Measurements from ENCODE around the gene MED26.
"Not testable (repeated sequence)": the region's sequence is repeated elsewhere in the genome, so short reads cannot be mapped to it uniquely, and the experiment has no call there.

MED26 gene

GRCh38 chr19:16628183-16628983, at the start of gene MED26:
MED26 (minus strand) TSS chr19:16628204; CDS start chr19:16627943, 261 bp downstream.
- DNase-seq = peak; percentile 92 to 97

GRCh38 chr19:16677055-16677454, 49.1 kb upstream of the MED26 start:
- DNase-seq = no peak

GRCh38 chr19:16676101-16676798, 48.2 kb upstream of the MED26 start:
- DNase-seq = no peak

GRCh38 chr19:16673839-16674238, 45.8 kb upstream of the MED26 start:
- DNase-seq = not testable (repeated sequence)

GRCh38 chr19:16673231-16673630, 45.2 kb upstream of the MED26 start:
- DNase-seq = no peak

- no peak for DNase-seq
These were observed 43.8 kb upstream of the MED26 start for GRCh38 chr19:16671652-16672274.

- DNase-seq = no peak
These were observed 42.3 kb upstream of the MED26 start for GRCh38 chr19:16670291-16670690.

- DNase-seq = not testable (repeated sequence)
These were observed 40.7 kb upstream of the MED26 start for GRCh38 chr19:16668702-16669101.

GRCh38 chr19:16668176-16668575, 40.2 kb upstream of the MED26 start:
- DNase-seq = no peak

- peak in 1 of 2 experiments; percentile 8 for DNase-seq
These were observed 33.6 kb upstream of the MED26 start for GRCh38 chr19:16661480-16662034.

GRCh38 chr19:16660763-16661479, 32.9 kb upstream of the MED26 start, which contains the start of gene TMEM38A:
TMEM38A (plus strand) TSS chr19:16661139; CDS start chr19:16661218, 79 bp downstream.
- peak; percentile 32 to 43 for DNase-seq

- peak; percentile 96 to 99 for DNase-seq
These were observed 32.1 kb upstream of the MED26 start, which contains the start of gene SMIM7 for GRCh38 chr19:16659832-16660708. SMIM7 (minus strand) TSS chr19:16660144; CDS start chr19:16660110, 34 bp downstream.

GRCh38 chr19:16659464-16659831, 31.4 kb upstream of the MED26 start:
- DNase-seq = no peak

GRCh38 chr19:16657384-16657783, 29.4 kb upstream of the MED26 start:
- DNase-seq = no peak

- no peak for DNase-seq
These were observed 27.7 kb upstream of the MED26 start for GRCh38 chr19:16655727-16656126.

- DNase-seq = no peak
These were observed 26.6 kb upstream of the MED26 start for GRCh38 chr19:16654627-16655026.

- no peak for DNase-seq
These were observed 26.1 kb upstream of the MED26 start for GRCh38 chr19:16654140-16654539.

GRCh38 chr19:16652854-16653253, 24.9 kb upstream of the MED26 start:
- DNase-seq = no peak

- not testable (repeated sequence) for DNase-seq
These were observed 23.6 kb upstream of the MED26 start for GRCh38 chr19:16651421-16652188.

- DNase-seq = no peak
These were observed 22.8 kb upstream of the MED26 start for GRCh38 chr19:16650821-16651220.

- DNase-seq = no peak
These were observed 21.7 kb upstream of the MED26 start for GRCh38 chr19:16649734-16650133.

Measured in stimulated activated CD4-positive, alpha-beta T cell treated with anti-CD3 and anti-CD28 coated beads, Interleukin-4, amount 100 ng/mL, for 4 hours (primary cell).